ENCODE results near the gene PLXNA4. TPM values are rescaled to one million over a fixed set of nuclear protein-coding genes. Genes with fewer than 3 reads are reported as not detected.
"Not testable (repeated sequence)": the region's sequence is repeated elsewhere in the genome, so short reads cannot be mapped to it uniquely, and the experiment has no call there.

Gene PLXNA4
- total and polyA plus RNA-seq, 4 donors, result 0.04 to 1.1 (median 0.41) TPM

GRCh38 chr7:132596588-132596987 is 20.3 kb upstream of the PLXNA4 start:
- H3K9me3 ChIP-seq (ENCODE audit: control insufficient read depth in 4 of 4, low read length in 3 of 4), result no peaks in the 10 kb centered on the region
- H3K36me3 ChIP-seq (ENCODE audit: control insufficient read depth in 4 of 4, insufficient read depth in 3 of 4, low read depth in 1 of 4, low read length in 3 of 4), result no peaks in the 10 kb centered on the region
- H3K4me3 ChIP-seq (ENCODE audit: low read depth in 1 of 3, low read length in 3 of 3), result no peak overlapping the region
- WGBS, result 93% methylated on average over 1 of the region's 1 CpG
- H3K4me1 ChIP-seq (ENCODE audit: control insufficient read depth in 4 of 4, insufficient read depth in 4 of 4, low read length in 3 of 4), result no peaks in the 10 kb centered on the region
- no peak for TF ChIP-seq ATF3 (IDR thresholded peaks at IDR 0.05)
- no peak for TF ChIP-seq TAF1 (conservative IDR thresholded peaks at IDR 0.05)
- TF ChIP-seq FOXA2 (IDR thresholded peaks at IDR 0.05), result no peak
- no peak for TF ChIP-seq HNF4A (conservative IDR thresholded peaks at IDR 0.05)
- TF ChIP-seq JUND (IDR thresholded peaks at IDR 0.05), result no peak
- TF ChIP-seq MAX (IDR thresholded peaks at IDR 0.05), result no peak
- no peak for TF ChIP-seq YY1 (IDR thresholded peaks at IDR 0.05)
- TF ChIP-seq SP1 (IDR thresholded peaks at IDR 0.05), result no peak
- no peak for TF ChIP-seq ZBTB33 (IDR thresholded peaks at IDR 0.05)
- no peak for TF ChIP-seq RAD21 (IDR thresholded peaks at IDR 0.05)
- no peak for TF ChIP-seq FOXA1 (IDR thresholded peaks at IDR 0.05)
- no peak for TF ChIP-seq EGR1 (IDR thresholded peaks at IDR 0.05; ENCODE audit: low read depth in 2 of 2)
- no peak for TF ChIP-seq RXRA (IDR thresholded peaks at IDR 0.05)
- no peak for TF ChIP-seq CTCF (IDR thresholded peaks at IDR 0.05; ENCODE audit: low read depth, low read length, missing input control)
- TF ChIP-seq REST (IDR thresholded peaks at IDR 0.05), result no peak
- H3K27ac ChIP-seq (ENCODE audit: low read depth in 1 of 2, low read length in 2 of 2), result no peak overlapping the region
- no peak for DNase-seq (ENCODE audit: low spot score)
- H3K9ac ChIP-seq (ENCODE audit: low read depth in 1 of 2, low read length in 2 of 2), result no peak overlapping the region
- H3K27me3 ChIP-seq (ENCODE audit: control insufficient read depth in 4 of 4, insufficient read depth in 4 of 4, low read length in 3 of 4), result peaks cover 0 to 7% (median 0%) of the 10 kb centered on the region in 4 donors

- not testable (repeated sequence) for H3K4me3 ChIP-seq (ENCODE audit: low read depth in 1 of 3, low read length in 3 of 3); H3K9me3 ChIP-seq (ENCODE audit: control insufficient read depth in 4 of 4, low read length in 3 of 4); DNase-seq (ENCODE audit: low spot score); H3K4me1 ChIP-seq (ENCODE audit: control insufficient read depth in 4 of 4, insufficient read depth in 4 of 4, low read length in 3 of 4); H3K27ac ChIP-seq (ENCODE audit: low read depth in 1 of 2, low read length in 2 of 2); H3K9ac ChIP-seq (ENCODE audit: low read depth in 1 of 2, low read length in 2 of 2); H3K36me3 ChIP-seq (ENCODE audit: control insufficient read depth in 4 of 4, insufficient read depth in 3 of 4, low read depth in 1 of 4, low read length in 3 of 4)
- 83% methylated on average over 2 of the region's 2 CpGs for WGBS
- peaks cover 0 to 13% (median 0%) of the 10 kb centered on the region in 4 donors for H3K27me3 ChIP-seq (ENCODE audit: control insufficient read depth in 4 of 4, insufficient read depth in 4 of 4, low read length in 3 of 4)
These were observed 18.5 kb upstream of the PLXNA4 start for GRCh38 chr7:132594741-132595140.
